GM13977 (cell line): Measurements from ENCODE around the gene NEURL3.

Source experiments
- DNase-seq: peaks from one replicate; pipeline ENCODE4 v3.0.0; 2012; ENCODE audit warnings: low spot score
- CTCF ChIP-seq: IDR thresholded peaks from 2 replicates; pipeline ENCODE4 v1.5.1; 2012; ENCODE audit warnings: mild to moderate bottlenecking, control low read depth; ENCODE audit not compliant: insufficient read depth; ENCODE audit errors: extremely low read depth, missing control alignments
- in situ Hi-C: fragments of 300-500 bp; cut with MboI; formaldehyde crosslinking; loops from one replicate; pipeline ENCODE4 v1.12.0; 2022; ENCODE audit warnings: low sequenced_read_pairs, low pct_unique_long_range_greater_than_20kb, mixed read lengths, inconsistent platforms; ENCODE audit not compliant: unreplicated experiment

The NEURL3 gene

GRCh38 chr2:96520697-96521096, 15.5 kb upstream of the NEURL3 start:
- in situ Hi-C loops, result no loop called here
- DNase-seq, result no peak
- no peak for TF ChIP-seq CTCF

GRCh38 chr2:96520231-96520630, 15.1 kb upstream of the NEURL3 start:
- DNase-seq, result no peak
- TF ChIP-seq CTCF, result no peak
- in situ Hi-C loops, result no loop called here

GRCh38 chr2:96517079-96517478, 11.9 kb upstream of the NEURL3 start:
- no peak for TF ChIP-seq CTCF
- DNase-seq, result no peak
- in situ Hi-C loops, result loop anchor here (10.0 kb wide), 1 partner anchor 102 kb away; no protein-coding TSS in a partner anchor

- no peak for DNase-seq
- no peak for TF ChIP-seq CTCF
- in situ Hi-C loops, result loop anchor here (10.0 kb wide), 1 partner anchor 100 kb away; no protein-coding TSS in a partner anchor
These were observed 9.4 kb upstream of the NEURL3 start for GRCh38 chr2:96514521-96514920.

GRCh38 chr2:96512341-96512740, 7.2 kb upstream of the NEURL3 start:
- in situ Hi-C loops, result loop anchor here (10.0 kb wide), 1 partner anchor 98 kb away; no protein-coding TSS in a partner anchor
- DNase-seq, result no peak
- no peak for TF ChIP-seq CTCF

- TF ChIP-seq CTCF, result no peak
- DNase-seq, result no peak
- in situ Hi-C loops, result loop anchor here (10.0 kb wide), 1 partner anchor 97 kb away; no protein-coding TSS in a partner anchor
These were observed 6.7 kb upstream of the NEURL3 start for GRCh38 chr2:96511851-96512250.

GRCh38 chr2:96510931-96511595, 5.9 kb upstream of the NEURL3 start:
- in situ Hi-C loops, result loop anchor here (10.0 kb wide), 1 partner anchor 96 kb away; no protein-coding TSS in a partner anchor

More at GRCh38 chr2:96510931-96511595, 5.9 kb upstream of the NEURL3 start:
- DNase-seq, result no peak
- TF ChIP-seq CTCF, result no peak
